Posterior cingulate gyrus (tissue), 11 donors: Measurements from ENCODE around the gene KDM6A.
"Not testable (repeated sequence)": the region's sequence is repeated elsewhere in the genome, so short reads cannot be mapped to it uniquely, and the experiment has no call there.

ENCODE experiments used
- DNase-seq, 10 donors: peaks; one replicate each; pipeline versions ENCODE4 v3.0.0 to v3.0.0-alpha.2; 2020 to 2021; ENCODE audit warnings: mixed read lengths in 3 of 10
- intact Hi-C: fragments of 100-400 bp; cut with DNase I; formaldehyde crosslinking; loops from one replicate; pipeline ENCODE4 v1.15.1; 2023

Gene KDM6A

DNA sequence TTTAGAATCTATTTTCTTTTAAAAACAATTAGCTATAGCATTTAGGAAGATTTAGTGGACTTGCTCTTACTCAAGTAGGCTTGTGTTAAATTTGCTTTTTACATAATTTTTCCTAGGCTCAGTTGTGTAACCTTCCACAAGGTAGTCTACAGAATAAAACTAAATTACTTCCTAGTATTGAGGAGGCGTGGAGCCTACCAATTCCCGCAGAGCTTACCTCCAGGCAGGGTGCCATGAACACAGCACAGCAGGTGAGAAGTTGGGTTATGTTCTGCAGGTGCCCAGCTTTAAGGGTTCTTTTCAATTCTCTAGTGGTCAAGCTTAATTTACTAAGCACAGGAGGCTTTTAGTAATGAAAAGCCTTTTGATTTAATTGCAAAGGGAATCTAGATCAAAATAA lies 186.9 kb downstream of the KDM6A start:
- DNase-seq, intact Hi-C loops: not testable (repeated sequence)

- DNase-seq, result peak in 3 of 10 donors; percentile 8 to 79 (median 16)
Measured at GRCh38 chrX:45063319-45064095, 190.5 kb downstream of the KDM6A start.

GRCh38 chrX:45068569-45068968 lies 195.6 kb downstream of the KDM6A start:
- no peak for DNase-seq
- intact Hi-C loops, result no loop called here

More at GRCh38 chrX:45063319-45064095, 190.5 kb downstream of the KDM6A start:
- intact Hi-C loops, result no loop called here

DNA sequence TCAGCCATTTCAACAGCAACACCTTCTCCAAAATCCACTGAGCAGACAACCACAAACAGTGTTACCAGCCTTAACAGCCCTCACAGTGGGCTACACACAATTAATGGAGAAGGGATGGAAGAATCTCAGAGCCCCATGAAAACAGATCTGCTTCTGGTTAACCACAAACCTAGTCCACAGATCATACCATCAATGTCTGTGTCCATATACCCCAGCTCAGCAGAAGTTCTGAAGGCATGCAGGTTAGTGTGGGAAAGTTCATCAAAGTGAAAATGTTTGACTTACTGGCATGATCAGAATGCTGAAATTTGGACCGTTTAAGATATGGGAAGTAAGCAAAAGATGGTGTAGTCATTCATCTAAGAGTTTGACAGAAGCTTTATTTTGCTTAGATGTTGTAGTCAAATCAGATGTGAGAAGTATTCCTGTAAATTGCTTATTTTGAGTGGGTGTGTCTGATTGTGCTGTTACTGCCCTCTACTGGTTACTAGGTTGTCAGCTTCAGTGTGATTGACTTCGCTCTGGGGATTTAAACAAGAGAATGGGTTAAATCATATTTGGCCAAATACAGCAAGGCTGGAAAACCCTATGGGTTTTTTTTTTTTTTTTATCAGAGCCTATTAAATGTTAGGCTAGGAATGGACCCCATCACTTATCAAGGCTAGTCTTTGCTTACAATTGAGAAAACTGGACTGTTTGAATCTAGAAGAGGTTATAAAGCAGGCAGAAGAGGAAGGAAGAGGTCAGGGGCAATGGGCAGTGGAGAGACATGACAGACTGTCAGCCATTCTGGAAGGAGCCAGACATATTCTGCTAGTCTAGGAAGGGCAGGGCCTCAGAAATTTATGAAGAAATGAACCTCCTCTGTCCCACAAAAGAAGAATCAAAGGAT lies 197.4 kb downstream of the KDM6A start:
- DNase-seq, result no peak
- intact Hi-C loops, result loop anchor here (2.0 kb wide), 1 partner anchor 198 kb away; the partner anchor contains the start of gene KDM6A

- DNase-seq, intact Hi-C loops: not testable (repeated sequence)
Measured at GRCh38 chrX:45073011-45073410, 200.0 kb downstream of the KDM6A start.

DNA sequence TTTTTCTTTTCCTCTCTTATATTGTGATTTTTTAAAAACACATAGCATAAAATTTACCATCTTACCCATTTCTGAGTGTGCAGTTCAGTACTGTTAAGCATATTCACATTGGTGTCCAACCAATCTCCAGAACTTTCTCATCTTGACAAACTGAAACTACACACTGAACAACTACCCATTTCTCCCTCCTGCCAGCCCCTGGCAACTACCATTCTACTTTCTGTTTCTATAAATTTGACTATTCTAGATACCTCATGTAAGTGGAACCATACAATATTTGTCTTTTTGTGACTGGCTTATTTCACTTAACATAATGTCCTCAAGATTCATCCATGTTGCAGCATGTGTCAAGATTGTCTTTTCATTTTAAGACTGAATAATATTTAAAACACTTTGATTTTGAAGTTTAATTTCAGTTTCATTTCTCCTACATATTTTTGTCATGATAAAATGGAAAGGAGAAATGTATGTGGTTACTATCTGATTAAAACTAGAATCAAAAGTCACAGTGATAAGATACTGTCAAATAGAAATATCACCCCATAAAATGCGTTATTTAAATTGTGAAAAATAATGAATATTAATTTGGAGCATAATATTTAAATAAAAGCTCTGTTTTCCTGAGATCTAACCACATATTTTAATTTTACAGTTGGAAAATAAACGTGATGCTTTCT lies 204.9 kb downstream of the KDM6A start:
- intact Hi-C loops, result no loop called here

GRCh38 chrX:45083314-45083713 lies 210.3 kb downstream of the KDM6A start:
- intact Hi-C loops, result no loop called here
- DNase-seq, result no peak

More for the DNA sequence above, 204.9 kb downstream of the KDM6A start:
- DNase-seq, result no peak

GRCh38 chrX:45110494-45110893 lies 237.5 kb downstream of the KDM6A start:
- DNase-seq, result no peak
- intact Hi-C loops, result no loop called here

- intact Hi-C loops, result no loop called here
- no peak for DNase-seq
Measured at GRCh38 chrX:45126158-45126557, 253.2 kb downstream of the KDM6A start.

GRCh38 chrX:45128896-45129454 lies 256.0 kb downstream of the KDM6A start:
- intact Hi-C loops, result no loop called here
- DNase-seq, result no peak

GRCh38 chrX:45133465-45133864 lies 260.5 kb downstream of the KDM6A start:
- no peak for DNase-seq
- intact Hi-C loops, result no loop called here

GRCh38 chrX:45134315-45134731 lies 261.3 kb downstream of the KDM6A start:
- intact Hi-C loops, result loop anchor here (2.0 kb wide), 1 partner anchor 262 kb away; the partner anchor contains the start of gene KDM6A
- DNase-seq, result peak; percentile 41 to 97 (median 75)

DNA sequence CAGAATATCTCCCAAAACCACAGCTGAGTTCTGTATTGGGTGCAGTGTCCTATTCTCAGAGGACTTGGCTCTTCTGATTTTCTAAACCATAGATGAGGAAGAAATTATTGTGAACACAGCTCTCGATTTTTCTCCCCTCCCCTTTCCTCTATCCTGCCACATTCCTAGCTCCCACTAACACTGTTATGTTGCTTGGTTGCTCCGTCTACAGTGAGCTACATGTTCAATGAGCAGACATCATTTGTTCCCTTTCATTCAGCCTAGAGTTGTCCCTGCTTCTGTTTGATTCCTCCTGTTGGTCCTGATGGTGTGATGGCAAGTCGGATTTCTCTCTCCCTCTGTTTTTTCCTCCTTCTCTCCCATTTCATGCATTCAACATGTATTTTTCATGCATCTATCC lies 261.8 kb downstream of the KDM6A start:
- intact Hi-C loops, result loop anchor here (2.0 kb wide), 1 partner anchor 262 kb away; the partner anchor contains the start of gene KDM6A
- no peak for DNase-seq

- intact Hi-C loops, result loop anchor here (2.0 kb wide), 1 partner anchor 263 kb away; the partner anchor contains the start of gene KDM6A
- DNase-seq, result not testable (repeated sequence)
Measured at GRCh38 chrX:45135391-45136075, 262.5 kb downstream of the KDM6A start.

DNA sequence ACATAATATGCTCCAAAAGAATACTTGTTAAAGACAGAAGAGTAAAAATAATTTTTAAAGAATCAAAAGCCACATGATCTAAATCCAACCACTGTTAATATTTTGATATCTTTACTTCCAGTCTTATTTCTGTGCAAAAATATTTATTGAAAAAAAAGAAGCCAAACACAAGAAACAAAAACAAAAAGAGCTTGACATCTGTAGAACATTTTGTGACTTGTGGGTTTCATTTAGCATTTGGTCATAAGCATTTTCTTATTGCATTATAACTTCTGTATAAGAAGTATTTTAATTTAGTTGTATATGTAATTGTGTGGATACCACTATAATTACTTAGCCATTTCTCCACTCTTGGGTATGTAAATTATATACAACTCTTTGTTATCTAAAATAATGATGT lies 264.5 kb downstream of the KDM6A start:
- intact Hi-C loops, result no loop called here
- no peak for DNase-seq

- intact Hi-C loops, result no loop called here
- no peak for DNase-seq
Measured at GRCh38 chrX:45138525-45138924, 265.5 kb downstream of the KDM6A start.

GRCh38 chrX:45140812-45141211 lies 267.8 kb downstream of the KDM6A start:
- intact Hi-C loops, result no loop called here
- DNase-seq, result no peak

DNA sequence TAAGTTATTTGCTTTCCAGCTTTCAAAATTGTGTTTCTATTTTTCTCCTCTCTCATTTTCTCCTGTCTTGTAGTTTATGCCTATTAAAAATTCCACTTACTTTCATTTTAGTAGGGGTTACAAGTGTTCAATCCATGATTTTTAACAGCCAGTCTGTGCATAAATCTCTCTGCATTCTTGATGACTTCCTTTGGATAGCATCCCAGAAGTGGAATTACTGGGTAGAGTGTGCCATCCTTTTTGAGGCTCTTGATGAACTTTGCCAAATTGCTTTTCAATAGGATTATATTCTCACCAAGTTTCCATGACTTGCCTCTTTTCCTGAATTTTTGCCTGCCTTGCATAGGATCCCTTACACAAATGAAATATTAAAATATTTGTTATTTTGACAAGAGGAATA lies 269.2 kb downstream of the KDM6A start:
- intact Hi-C loops, result no loop called here
- DNase-seq, result no peak

- peak in 8 of 10 donors; percentile 26 to 95 (median 67) for DNase-seq
- intact Hi-C loops, result loop anchor here (1.0 kb wide), 1 partner anchor 44 kb away; no protein-coding TSS in a partner anchor
Measured at GRCh38 chrX:45143455-45143854, 270.5 kb downstream of the KDM6A start.
